Measurements from ENCODE around the gene SERHL2.
"Not testable (repeated sequence)": the region's sequence is repeated elsewhere in the genome, so short reads cannot be mapped to it uniquely, and the experiment has no call there.

SERHL2 gene

GRCh38 chr22:42544686-42545085, 9.1 kb upstream of the SERHL2 start:
- Histone ChIP-seq H3K36me3 (ENCODE audit: control insufficient read depth, insufficient read depth, low read length) (no peaks in the 10 kb centered on the region), H3K27me3 (replicated peaks; ENCODE audit: control insufficient read depth, insufficient read depth, low read length) (no peaks in the 10 kb centered on the region), H3K4me3 (replicated peaks; ENCODE audit: low read depth, low read length) (no peak overlapping the region)
- no peak for DNase-seq (ENCODE audit: extremely low read depth, insufficient read length)
- no peak for TF ChIP-seq CTCF (IDR thresholded peaks at IDR 0.05; ENCODE audit: insufficient read depth, low read length, poor library complexity, severe bottlenecking)

GRCh38 chr22:42547562-42547961, 6.2 kb upstream of the SERHL2 start:
- no peaks in the 10 kb centered on the region for H3K36me3 ChIP-seq (ENCODE audit: control insufficient read depth, insufficient read depth, low read length)

GRCh38 chr22:42548126-42548525, 5.6 kb upstream of the SERHL2 start:
- not testable (repeated sequence) for H3K27me3 ChIP-seq (replicated peaks; ENCODE audit: control insufficient read depth, insufficient read depth, low read length); DNase-seq (ENCODE audit: extremely low read depth, insufficient read length); H3K4me3 ChIP-seq (replicated peaks; ENCODE audit: low read depth, low read length); H3K36me3 ChIP-seq (ENCODE audit: control insufficient read depth, insufficient read depth, low read length)

More at GRCh38 chr22:42547562-42547961, 6.2 kb upstream of the SERHL2 start:
- DNase-seq (ENCODE audit: extremely low read depth, insufficient read length) = no peak
- no peak for TF ChIP-seq CTCF (IDR thresholded peaks at IDR 0.05; ENCODE audit: insufficient read depth, low read length, poor library complexity, severe bottlenecking)
- no peaks in the 10 kb centered on the region for H3K27me3 ChIP-seq (replicated peaks; ENCODE audit: control insufficient read depth, insufficient read depth, low read length)
- no peak overlapping the region for H3K4me3 ChIP-seq (replicated peaks; ENCODE audit: low read depth, low read length)

- no peak for TF ChIP-seq CTCF (IDR thresholded peaks at IDR 0.05; ENCODE audit: insufficient read depth, low read length, poor library complexity, severe bottlenecking)
- Histone ChIP-seq H3K27me3 (replicated peaks; ENCODE audit: control insufficient read depth, insufficient read depth, low read length) (no peaks in the 10 kb centered on the region), H3K36me3 (ENCODE audit: control insufficient read depth, insufficient read depth, low read length) (no peaks in the 10 kb centered on the region)
Observed at GRCh38 chr22:42548597-42549330, 5.0 kb upstream of the SERHL2 start.

GRCh38 chr22:42549331-42550060, 4.3 kb upstream of the SERHL2 start:
- TF ChIP-seq CTCF (IDR thresholded peaks at IDR 0.05; ENCODE audit: insufficient read depth, low read length, poor library complexity, severe bottlenecking) = no peak
- no peak for DNase-seq (ENCODE audit: extremely low read depth, insufficient read length)
- no peaks in the 10 kb centered on the region for H3K27me3 ChIP-seq (replicated peaks; ENCODE audit: control insufficient read depth, insufficient read depth, low read length)
- no peaks in the 10 kb centered on the region for H3K36me3 ChIP-seq (ENCODE audit: control insufficient read depth, insufficient read depth, low read length)
- H3K4me3 ChIP-seq (replicated peaks; ENCODE audit: low read depth, low read length) = no peak overlapping the region

More at GRCh38 chr22:42548597-42549330, 5.0 kb upstream of the SERHL2 start:
- DNase-seq (ENCODE audit: extremely low read depth, insufficient read length) = no peak
- no peak overlapping the region for H3K4me3 ChIP-seq (replicated peaks; ENCODE audit: low read depth, low read length)

- H3K36me3 ChIP-seq (ENCODE audit: control insufficient read depth, insufficient read depth, low read length); H3K27me3 ChIP-seq (replicated peaks; ENCODE audit: control insufficient read depth, insufficient read depth, low read length); H3K4me3 ChIP-seq (replicated peaks; ENCODE audit: low read depth, low read length); DNase-seq (ENCODE audit: extremely low read depth, insufficient read length): not testable (repeated sequence)
Observed at GRCh38 chr22:42552294-42552647, 1.5 kb upstream of the SERHL2 start.
